A673 (cell line): ENCODE data around the gene CX3CL1. TPM values are rescaled to one million over a fixed set of nuclear protein-coding genes. Genes with fewer than 3 reads are reported as not detected.

ENCODE experiments used
- BruUV-seq: library from RNA; stranded (reverse); fragments of 400-500 nt; replicated peaks from 2 replicates; lab custom pipeline; 2021; lab: Mats Ljungman, UMichigan
- CTCF ChIA-PET: fragments of 300-600 bp; sonication (Branson Sonifier 250); formaldehyde crosslinking; loops from one replicate; lab custom pipeline; 2022; ENCODE audit warnings: antibody characterized with exemption; lab: Charles Lee
- POLR2A ChIA-PET: fragments of 300-600 bp; sonication (Branson Sonifier 250); formaldehyde crosslinking; loops from one replicate; lab custom pipeline; 2022; ENCODE audit warnings: antibody characterized with exemption; ENCODE audit not compliant: low non-redundant PET; lab: Charles Lee
- DNase-seq: peaks from one replicate; pipeline ENCODE4 v3.0.0-alpha.2; 2015; ENCODE audit warnings: low spot score
- H3K27ac ChIP-seq: fragments of 200-600 bp; sonication (generic); 2 replicates; pipeline ENCODE4 v1.5.1; 2016; ENCODE audit warnings: mixed run types, low read depth, mild to moderate bottlenecking, mixed read lengths, antibody characterized with exemption, low read length; ENCODE audit not compliant: poor library complexity, severe bottlenecking
- H3K27me3 ChIP-seq: fragments of 200-600 bp; sonication (generic); replicated peaks from 2 replicates; pipeline ENCODE4 v1.6.1; 2017; ENCODE audit warnings: mixed run types, low read depth, mild to moderate bottlenecking, mixed read lengths, antibody characterized with exemption, low read length; ENCODE audit not compliant: insufficient read depth, poor library complexity
- H3K36me3 ChIP-seq: fragments of 200-600 bp; sonication (generic); 2 replicates; pipeline ENCODE4 v1.6.1; 2016; ENCODE audit warnings: mixed run types, mild to moderate bottlenecking, mixed read lengths, antibody characterized with exemption, low read length; ENCODE audit not compliant: insufficient read depth, poor library complexity, severe bottlenecking
- H3K4me1 ChIP-seq: fragments of 200-600 bp; sonication (generic); 2 replicates; pipeline ENCODE4 v1.6.1; 2017; ENCODE audit warnings: mixed run types, mild to moderate bottlenecking, mixed read lengths, antibody characterized with exemption, low read length; ENCODE audit not compliant: insufficient read depth, poor library complexity, severe bottlenecking
- H3K4me3 ChIP-seq: fragments of 200-600 bp; sonication (generic); 2 replicates; pipeline ENCODE4 v1.5.1; 2016; ENCODE audit warnings: low read depth, mixed run types, mild to moderate bottlenecking, mixed read lengths, low read length; ENCODE audit not compliant: poor library complexity, severe bottlenecking
- H3K9me3 ChIP-seq: fragments of 200-600 bp; sonication (generic); 2 replicates; pipeline ENCODE4 v1.6.1; 2016; ENCODE audit warnings: mixed run types, low read depth, mild to moderate bottlenecking, mixed read lengths, antibody characterized with exemption, low read length; ENCODE audit not compliant: poor library complexity, severe bottlenecking
- CTCF ChIP-seq: fragments of 300-800, 200-600 bp; sonication (generic); conservative IDR thresholded peaks from 2 replicates; pipeline ENCODE4 v1.5.1; 2017; ENCODE audit warnings: low read depth, mild to moderate bottlenecking, antibody characterized with exemption, low read length, moderate library complexity, mixed read lengths
- EZH2 ChIP-seq: fragments of 200-600 bp; sonication (generic); IDR thresholded peaks from 2 replicates; pipeline ENCODE4 v1.6.1; 2017; ENCODE audit warnings: borderline replicate concordance, low read depth, mild to moderate bottlenecking, mixed read lengths, antibody characterized with exemption, low read length; ENCODE audit not compliant: poor library complexity, severe bottlenecking
- intact Hi-C: fragments of 100-400 bp; cut with micrococcal nuclease; formaldehyde crosslinking; loops from one replicate; pipeline ENCODE4 v1.10.0; 2022; ENCODE audit not compliant: unreplicated experiment
- total RNA-seq: library from RNA; stranded (reverse); gene quantifications from 2 replicates; pipeline ENCODE4 v1.2.3, GENCODE V29; 2021

The CX3CL1 gene
- total RNA-seq, 1 experiment from 2014 or later = not detected

GRCh38 chr16:57391300-57391699 is 19.0 kb downstream of the CX3CL1 start:
- DNase-seq = no peak
- H3K4me3 ChIP-seq = no peak overlapping the region
- BruUV-seq = no TSS peak
- intact Hi-C loops = no loop called here
- no peaks in the 10 kb centered on the region for H3K9me3 ChIP-seq
- H3K27ac ChIP-seq = no peak overlapping the region
- no peaks in the 10 kb centered on the region for H3K27me3 ChIP-seq
- TF ChIP-seq CTCF (no peak), EZH2 (no peak)
- H3K4me1 ChIP-seq = peaks cover 4% of the 10 kb centered on the region
- POLR2A ChIA-PET = no interaction called here
- no peaks in the 10 kb centered on the region for H3K36me3 ChIP-seq
- CTCF ChIA-PET = interaction anchor here (0.6 kb wide), 1 partner anchor 216 kb away, joined by 5 read pairs; no protein-coding TSS in a partner anchor

GRCh38 chr16:57391708-57392107 is 19.4 kb downstream of the CX3CL1 start:
- no peaks in the 10 kb centered on the region for H3K4me1 ChIP-seq
- DNase-seq = no peak
- no peak overlapping the region for H3K4me3 ChIP-seq
- POLR2A ChIA-PET = no interaction called here
- intact Hi-C loops = no loop called here
- H3K9me3 ChIP-seq = no peaks in the 10 kb centered on the region
- no peak overlapping the region for H3K27ac ChIP-seq
- TF ChIP-seq CTCF (no peak), EZH2 (no peak)
- BruUV-seq = no TSS peak
- H3K27me3 ChIP-seq = no peaks in the 10 kb centered on the region
- no peaks in the 10 kb centered on the region for H3K36me3 ChIP-seq
- CTCF ChIA-PET = interaction anchor here (0.6 kb wide), 1 partner anchor 216 kb away, joined by 5 read pairs; no protein-coding TSS in a partner anchor

- ChIA-PET POLR2A (interaction anchor here (0.7 kb wide), 1 partner anchor 118 kb away, joined by 4 read pairs; no protein-coding TSS in a partner anchor), CTCF (no interaction called here)
- Histone ChIP-seq H3K4me1 (no peaks in the 10 kb centered on the region), H3K4me3 (no peak overlapping the region), H3K27me3 (no peaks in the 10 kb centered on the region), H3K9me3 (no peaks in the 10 kb centered on the region), H3K36me3 (no peaks in the 10 kb centered on the region), H3K27ac (no peak overlapping the region)
- BruUV-seq = no TSS peak
- intact Hi-C loops = no loop called here
- no peak for DNase-seq
- no peak for TF ChIP-seq CTCF
- TF ChIP-seq EZH2 = no peak
Observed at GRCh38 chr16:57392694-57393093, 20.4 kb downstream of the CX3CL1 start.
